Uterus (tissue), 2 donors: ENCODE results near the gene TRIM44.

Source experiments
- POLR2A ChIP-seq, 2 donors: fragments of 450-650 bp; IDR thresholded peaks; one replicate each; pipeline ENCODE4 v1.6.1; 2016; ENCODE audit warnings: antibody characterized with exemption in 2 of 2, mild to moderate bottlenecking in 1 of 2, moderate library complexity in 1 of 2
- TF ChIP-seq, protein P1 (sequence below), 4 experiments: fragments of 200-600 bp in 2 of 4; fragments of 450-650 bp in 2 of 4; sonication (generic) in 2 of 4; IDR thresholded peaks; one replicate each; pipeline ENCODE4 v1.5.1; 2016 to 2019; ENCODE audit warnings: antibody characterized with exemption in 4 of 4, mild to moderate bottlenecking in 2 of 4, moderate library complexity in 1 of 4

DNA sequence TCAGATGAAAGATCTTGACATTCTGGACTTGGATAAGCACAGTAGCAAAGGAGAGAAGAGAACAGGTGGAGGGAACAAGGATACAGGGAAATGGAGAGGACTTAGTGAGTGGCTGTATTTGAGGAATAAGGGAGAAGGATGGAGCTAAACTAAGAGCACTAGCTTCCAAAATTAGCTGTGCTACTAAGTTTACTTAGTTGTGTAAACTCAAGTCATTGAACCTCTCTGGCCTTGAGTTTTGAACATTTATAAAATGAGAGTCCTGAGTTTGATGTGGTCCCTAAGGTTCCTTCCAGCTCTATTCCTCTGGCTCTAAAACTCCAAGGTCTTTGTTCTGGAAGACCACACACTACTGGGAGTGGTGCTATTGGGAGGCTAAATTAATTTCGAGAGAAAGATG, 100.7 kb downstream of the TRIM44 start:
- TF ChIP-seq, protein P1, sequence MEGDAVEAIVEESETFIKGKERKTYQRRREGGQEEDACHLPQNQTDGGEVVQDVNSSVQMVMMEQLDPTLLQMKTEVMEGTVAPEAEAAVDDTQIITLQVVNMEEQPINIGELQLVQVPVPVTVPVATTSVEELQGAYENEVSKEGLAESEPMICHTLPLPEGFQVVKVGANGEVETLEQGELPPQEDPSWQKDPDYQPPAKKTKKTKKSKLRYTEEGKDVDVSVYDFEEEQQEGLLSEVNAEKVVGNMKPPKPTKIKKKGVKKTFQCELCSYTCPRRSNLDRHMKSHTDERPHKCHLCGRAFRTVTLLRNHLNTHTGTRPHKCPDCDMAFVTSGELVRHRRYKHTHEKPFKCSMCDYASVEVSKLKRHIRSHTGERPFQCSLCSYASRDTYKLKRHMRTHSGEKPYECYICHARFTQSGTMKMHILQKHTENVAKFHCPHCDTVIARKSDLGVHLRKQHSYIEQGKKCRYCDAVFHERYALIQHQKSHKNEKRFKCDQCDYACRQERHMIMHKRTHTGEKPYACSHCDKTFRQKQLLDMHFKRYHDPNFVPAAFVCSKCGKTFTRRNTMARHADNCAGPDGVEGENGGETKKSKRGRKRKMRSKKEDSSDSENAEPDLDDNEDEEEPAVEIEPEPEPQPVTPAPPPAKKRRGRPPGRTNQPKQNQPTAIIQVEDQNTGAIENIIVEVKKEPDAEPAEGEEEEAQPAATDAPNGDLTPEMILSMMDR (IDR thresholded peaks at IDR 0.05), result no peak
- no peak for TF ChIP-seq POLR2A (IDR thresholded peaks at IDR 0.05)
